Measurements from ENCODE around the gene FOXP3.

The FOXP3 gene

DNA sequence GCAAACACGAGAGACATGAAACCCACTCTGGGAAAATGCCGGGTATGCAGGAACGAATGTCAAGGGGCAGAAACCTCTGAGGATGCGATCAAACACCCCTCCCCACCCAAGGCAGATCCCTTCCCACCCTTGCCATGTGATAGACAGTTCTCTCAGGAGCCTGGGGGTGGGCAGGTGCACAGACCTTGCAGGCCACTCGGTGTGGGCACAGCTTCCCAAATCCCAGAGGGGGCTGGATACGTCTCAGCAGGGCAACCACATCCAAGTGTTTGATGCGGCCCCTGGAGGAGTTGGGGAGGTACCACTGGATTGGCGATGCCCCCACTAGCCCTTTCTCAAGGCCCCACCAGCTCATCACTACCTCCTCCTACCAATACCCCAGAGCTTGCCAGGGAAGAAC lies 54.1 kb downstream of the FOXP3 start:
- DNase-seq (ENCODE audit: low spot score in 2 of 2) = no peak
- in situ Hi-C loops (cut with MboI; ENCODE audit: low sequenced_read_pairs) = no loop called here
- H3K27me3 ChIP-seq (ENCODE audit: low read depth) = peaks cover 3% of the 10 kb centered on the region; the same call in 1 of the 2 replicates
- no peaks in the 10 kb centered on the region for H3K4me1 ChIP-seq
- H3K9me3 ChIP-seq = no peaks in the 10 kb centered on the region
- H3K4me3 ChIP-seq = no peak overlapping the region
- no peaks in the 10 kb centered on the region for H3K36me3 ChIP-seq (replicated peaks)

DNA sequence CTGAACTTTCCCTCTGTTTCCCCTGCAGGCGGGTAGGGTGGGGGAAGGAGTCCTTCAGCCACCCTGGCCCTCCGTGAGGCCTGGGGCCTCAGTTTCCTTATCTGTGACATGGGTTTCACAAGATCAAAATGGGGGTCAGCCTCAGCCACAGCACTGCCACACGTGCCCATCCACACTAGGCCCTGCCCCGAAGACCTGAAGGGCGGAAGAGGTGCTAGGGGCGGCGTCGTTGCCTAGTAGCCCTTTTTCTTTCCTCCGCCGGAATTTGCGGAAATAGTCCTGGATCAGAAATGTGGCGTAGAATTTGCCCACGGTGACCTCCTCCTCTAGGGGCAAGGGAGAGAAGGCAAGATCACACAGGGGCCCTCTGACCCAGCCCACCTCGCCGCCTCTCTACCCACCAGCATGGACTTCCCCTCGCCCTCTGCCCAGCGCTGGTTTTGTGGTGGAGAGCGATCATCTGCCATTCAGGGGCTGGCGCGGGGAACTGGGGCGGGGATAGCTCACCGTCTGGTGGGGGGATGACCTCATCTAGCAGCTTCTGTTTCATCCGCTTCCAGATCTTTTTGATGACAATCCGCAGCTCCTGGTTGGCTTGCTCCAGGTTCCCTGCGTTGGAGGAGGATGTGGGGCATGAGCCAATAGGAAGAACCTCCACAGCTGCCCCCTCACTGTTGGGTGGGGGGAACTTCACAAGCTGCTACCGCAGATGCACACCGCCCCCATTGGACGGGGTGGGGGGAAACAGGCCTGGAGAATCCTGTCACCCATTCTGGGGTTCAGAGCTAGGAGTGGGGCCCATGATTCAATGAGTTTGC lies 54.9 kb downstream of the FOXP3 start:
- no peaks in the 10 kb centered on the region for H3K36me3 ChIP-seq (replicated peaks)
- H3K27me3 ChIP-seq (ENCODE audit: low read depth) = peaks cover 3% of the 10 kb centered on the region; the same call in 1 of the 2 replicates
- H3K4me1 ChIP-seq = no peaks in the 10 kb centered on the region
- in situ Hi-C loops (cut with MboI; ENCODE audit: low sequenced_read_pairs) = no loop called here
- H3K4me3 ChIP-seq = no peak overlapping the region
- H3K9me3 ChIP-seq = no peaks in the 10 kb centered on the region
- no peak for DNase-seq (ENCODE audit: low spot score in 2 of 2)

GRCh38 chrX:49208399-49208798 lies 56.1 kb downstream of the FOXP3 start:
- no peaks in the 10 kb centered on the region for H3K36me3 ChIP-seq (replicated peaks)
- H3K4me3 ChIP-seq = no peak overlapping the region
- DNase-seq (ENCODE audit: low spot score in 2 of 2) = no peak
- no peaks in the 10 kb centered on the region for H3K9me3 ChIP-seq
- in situ Hi-C loops (cut with MboI; ENCODE audit: low sequenced_read_pairs) = no loop called here
- H3K4me1 ChIP-seq = no peaks in the 10 kb centered on the region
- peaks cover 6% of the 10 kb centered on the region; the same call in 1 of the 2 replicates for H3K27me3 ChIP-seq (ENCODE audit: low read depth)

- H3K4me1 ChIP-seq = no peaks in the 10 kb centered on the region
- peaks cover 6% of the 10 kb centered on the region; the same call in 1 of the 2 replicates for H3K27me3 ChIP-seq (ENCODE audit: low read depth)
- DNase-seq (ENCODE audit: low spot score in 2 of 2) = no peak
- in situ Hi-C loops (cut with MboI; ENCODE audit: low sequenced_read_pairs) = no loop called here
- H3K4me3 ChIP-seq = no peak overlapping the region
- H3K36me3 ChIP-seq (replicated peaks) = no peaks in the 10 kb centered on the region
- no peaks in the 10 kb centered on the region for H3K9me3 ChIP-seq
These were observed 58.0 kb downstream of the FOXP3 start for GRCh38 chrX:49206543-49206942.

- H3K4me1 ChIP-seq = peaks cover 2% of the 10 kb centered on the region
- no peaks in the 10 kb centered on the region for H3K9me3 ChIP-seq
- DNase-seq (ENCODE audit: low spot score in 2 of 2) = no peak
- H3K36me3 ChIP-seq (replicated peaks) = no peaks in the 10 kb centered on the region
- H3K27me3 ChIP-seq (ENCODE audit: low read depth) = peaks cover 6% of the 10 kb centered on the region; the same call in 1 of the 2 replicates
- H3K4me3 ChIP-seq = no peak overlapping the region
- in situ Hi-C loops (cut with MboI; ENCODE audit: low sequenced_read_pairs) = no loop called here
These were observed 59.1 kb downstream of the FOXP3 start for GRCh38 chrX:49205443-49205842.

DNA sequence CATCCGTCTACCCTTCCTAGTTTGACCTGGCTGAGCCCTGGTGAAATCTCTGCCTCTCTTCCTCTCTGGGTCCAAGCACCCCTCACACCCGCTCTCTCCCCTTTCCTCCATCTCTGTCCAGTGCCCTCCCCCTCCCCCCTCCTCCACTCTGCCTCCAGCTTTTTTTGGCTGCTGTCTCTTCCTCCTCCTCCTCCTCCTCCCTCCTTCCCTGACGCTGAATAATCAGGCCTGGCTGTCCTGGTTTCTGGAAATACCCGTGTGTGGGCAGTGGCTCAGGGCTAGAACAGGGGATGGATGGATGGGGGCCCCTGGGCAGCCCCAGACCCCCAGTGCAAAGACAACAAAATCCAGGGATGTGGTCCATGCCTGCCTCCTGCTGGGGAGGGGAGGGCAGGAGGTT lies 59.8 kb downstream of the FOXP3 start:
- H3K36me3 ChIP-seq (replicated peaks) = no peaks in the 10 kb centered on the region
- H3K27me3 ChIP-seq (ENCODE audit: low read depth) = peaks cover 6% of the 10 kb centered on the region; the same call in 1 of the 2 replicates
- H3K4me1 ChIP-seq = peaks cover 5% of the 10 kb centered on the region
- no peaks in the 10 kb centered on the region for H3K9me3 ChIP-seq
- no peak for DNase-seq (ENCODE audit: low spot score in 2 of 2)
- in situ Hi-C loops (cut with MboI; ENCODE audit: low sequenced_read_pairs) = no loop called here
- no peak overlapping the region for H3K4me3 ChIP-seq

DNA sequence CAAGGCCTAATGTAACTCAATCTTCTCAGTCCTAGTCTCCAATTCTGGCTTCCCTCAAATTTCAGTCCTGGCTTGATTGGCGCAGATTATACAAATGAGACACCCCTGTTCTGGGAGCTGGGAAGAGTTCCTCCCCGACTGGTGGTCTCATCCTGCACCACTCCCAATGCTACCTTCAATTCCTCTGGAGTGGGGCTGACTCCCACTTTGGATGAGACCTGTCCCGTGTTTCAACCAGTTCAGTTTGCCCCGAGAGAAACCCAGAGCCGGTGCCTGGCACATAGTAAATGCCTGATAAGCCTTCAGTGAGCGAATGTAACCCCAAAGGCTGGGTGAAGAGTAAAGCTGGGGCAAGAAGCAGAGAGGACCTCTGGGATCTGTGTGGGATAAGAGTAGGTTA lies 60.5 kb downstream of the FOXP3 start:
- H3K36me3 ChIP-seq (replicated peaks) = no peaks in the 10 kb centered on the region
- H3K4me3 ChIP-seq = no peak overlapping the region
- in situ Hi-C loops (cut with MboI; ENCODE audit: low sequenced_read_pairs) = no loop called here
- no peaks in the 10 kb centered on the region for H3K9me3 ChIP-seq
- H3K27me3 ChIP-seq (ENCODE audit: low read depth) = peaks cover 4% of the 10 kb centered on the region; the same call in 1 of the 2 replicates
- no peak for DNase-seq (ENCODE audit: low spot score in 2 of 2)
- H3K4me1 ChIP-seq = peaks cover 5% of the 10 kb centered on the region

GRCh38 chrX:49203536-49203935 lies 61.0 kb downstream of the FOXP3 start:
- no peaks in the 10 kb centered on the region for H3K36me3 ChIP-seq (replicated peaks)
- H3K9me3 ChIP-seq = no peaks in the 10 kb centered on the region
- H3K4me3 ChIP-seq = no peak overlapping the region

GRCh38 chrX:49202022-49202421 lies 62.5 kb downstream of the FOXP3 start:
- H3K4me3 ChIP-seq = no peak overlapping the region
- DNase-seq (ENCODE audit: low spot score in 2 of 2) = no peak
- H3K4me1 ChIP-seq = peaks cover 5% of the 10 kb centered on the region
- in situ Hi-C loops (cut with MboI; ENCODE audit: low sequenced_read_pairs) = no loop called here
- H3K27me3 ChIP-seq (ENCODE audit: low read depth) = peaks cover 4% of the 10 kb centered on the region; the same call in 1 of the 2 replicates
- H3K36me3 ChIP-seq (replicated peaks) = no peaks in the 10 kb centered on the region
- no peaks in the 10 kb centered on the region for H3K9me3 ChIP-seq

More at GRCh38 chrX:49203536-49203935, 61.0 kb downstream of the FOXP3 start:
- no peak for DNase-seq (ENCODE audit: low spot score in 2 of 2)
- peaks cover 4% of the 10 kb centered on the region; the same call in 1 of the 2 replicates for H3K27me3 ChIP-seq (ENCODE audit: low read depth)
- in situ Hi-C loops (cut with MboI; ENCODE audit: low sequenced_read_pairs) = no loop called here
- peaks cover 5% of the 10 kb centered on the region for H3K4me1 ChIP-seq
